HEK293 (cell line): Measurements from ENCODE around the gene ADAMTS12.

Source experiments
- CTCF ChIA-PET: fragments of 350-600 bp; formaldehyde crosslinking; extraction: SDS; loops from one replicate; lab custom pipeline; 2021; ENCODE audit warnings: antibody characterized with exemption; lab: Yijun Ruan, JAX
- POLR2A ChIA-PET: fragments of 300-600 bp; formaldehyde crosslinking; extraction: SDS; loops from one replicate; lab custom pipeline; 2020; ENCODE audit warnings: antibody characterized with exemption, inconsistent platforms; lab: Yijun Ruan, JAX
- H3K27ac ChIP-seq: fragments of 200-500 bp; sonication (Bioruptor generic); 2 replicates; pipeline ENCODE4 v1.5.1; 2014; ENCODE audit warnings: low read depth, low read length, control low read depth, inconsistent platforms; ENCODE audit errors: extremely low read depth
- H3K36me3 ChIP-seq, 2 experiments: fragments of 200-500 bp in 1 of 2; sonication (Bioruptor generic) in 1 of 2; 1 replicate in 1 of 2; 2 replicates in 1 of 2; pipeline ENCODE4 v1.5.1; 2014 to 2017; ENCODE audit warnings: inconsistent platforms in 2 of 2, low read length in 2 of 2; ENCODE audit not compliant: control insufficient read depth in 2 of 2, insufficient read depth in 1 of 2
- H3K4me1 ChIP-seq: fragments of 200-500 bp; sonication (Bioruptor generic); 2 replicates; pipeline ENCODE4 v1.5.1; 2014; ENCODE audit warnings: mild to moderate bottlenecking, low read length, inconsistent platforms; ENCODE audit not compliant: control insufficient read depth, insufficient read depth
- H3K4me3 ChIP-seq: 2 replicates; pipeline ENCODE4 v1.5.1; 2011; ENCODE audit warnings: low read depth, mild to moderate bottlenecking, control low read depth, low read length, moderate library complexity
- H3K9me3 ChIP-seq: fragments of 200-500 bp; sonication (Bioruptor generic); 2 replicates; pipeline ENCODE4 v1.5.1; 2014; ENCODE audit warnings: low read depth, low read length, inconsistent platforms; ENCODE audit not compliant: control insufficient read depth, insufficient read depth
- BCL11B ChIP-seq: fragments of 450-650 bp; formaldehyde crosslinking; IDR thresholded peaks from 2 replicates; pipeline ENCODE4 v1.5.1; 2016; ENCODE audit warnings: low read depth, missing biosample characterization, missing genetic modification characterization
- GLI4 ChIP-seq: fragments of 450-650 bp; formaldehyde crosslinking; IDR thresholded peaks from 2 replicates; pipeline ENCODE4 v1.5.1; 2016; ENCODE audit warnings: missing biosample characterization, missing genetic modification characterization
- MZF1 ChIP-seq: fragments of 450-650 bp; formaldehyde crosslinking; IDR thresholded peaks from 2 replicates; pipeline ENCODE4 v1.5.1; 2017; ENCODE audit warnings: missing biosample characterization, missing genetic modification characterization, borderline replicate concordance
- OSR2 ChIP-seq: fragments of 450-650 bp; formaldehyde crosslinking; IDR thresholded peaks from 2 replicates; pipeline ENCODE4 v1.5.1; 2016; ENCODE audit warnings: missing biosample characterization, missing genetic modification characterization
- SALL2 ChIP-seq: fragments of 450-650 bp; formaldehyde crosslinking; IDR thresholded peaks from 2 replicates; pipeline ENCODE4 v1.5.0; 2017; ENCODE audit warnings: missing biosample characterization, mild to moderate bottlenecking, missing genetic modification characterization, borderline replicate concordance
- ZBTB20 ChIP-seq: fragments of 450-650 bp; formaldehyde crosslinking; IDR thresholded peaks from 2 replicates; pipeline ENCODE4 v1.5.1; 2016; ENCODE audit warnings: missing biosample characterization, missing genetic modification characterization
- ZEB2 ChIP-seq: fragments of 450-650 bp; formaldehyde crosslinking; IDR thresholded peaks from 2 replicates; pipeline ENCODE4 v1.5.1; 2016; ENCODE audit warnings: missing biosample characterization, missing genetic modification characterization
- ZFP41 ChIP-seq: fragments of 450-650 bp; formaldehyde crosslinking; IDR thresholded peaks from 2 replicates; pipeline ENCODE4 v1.5.1; 2016; ENCODE audit warnings: missing biosample characterization, missing genetic modification characterization, borderline replicate concordance
- ZNF157 ChIP-seq: fragments of 450-650 bp; formaldehyde crosslinking; IDR thresholded peaks from 2 replicates; pipeline ENCODE4 v1.5.1; 2016; ENCODE audit warnings: missing biosample characterization, missing genetic modification characterization
- ZNF24 ChIP-seq: fragments of 450-650 bp; formaldehyde crosslinking; IDR thresholded peaks from 2 replicates; pipeline ENCODE4 v1.5.1; 2016; ENCODE audit warnings: missing biosample characterization, missing genetic modification characterization
- ZNF335 ChIP-seq: fragments of 450-650 bp; formaldehyde crosslinking; conservative IDR thresholded peaks from 2 replicates; pipeline ENCODE4 v1.5.1; 2016; ENCODE audit warnings: missing biosample characterization, missing genetic modification characterization
- ZNF354C ChIP-seq: fragments of 450-650 bp; formaldehyde crosslinking; IDR thresholded peaks from 2 replicates; pipeline ENCODE4 v1.5.1; 2016; ENCODE audit warnings: missing biosample characterization, missing genetic modification characterization, low read depth, borderline replicate concordance
- ZNF510 ChIP-seq: fragments of 450-650 bp; formaldehyde crosslinking; IDR thresholded peaks from 2 replicates; pipeline ENCODE4 v1.5.1; 2018; ENCODE audit warnings: mild to moderate bottlenecking, missing genetic modification characterization, missing biosample characterization; ENCODE audit not compliant: insufficient replicate concordance
- ZNF514 ChIP-seq: fragments of 450-650 bp; formaldehyde crosslinking; IDR thresholded peaks from 2 replicates; pipeline ENCODE4 v1.5.1; 2016; ENCODE audit warnings: missing biosample characterization, missing genetic modification characterization
- ZNF555 ChIP-seq: fragments of 450-650 bp; formaldehyde crosslinking; conservative IDR thresholded peaks from 2 replicates; pipeline ENCODE4 v1.5.1; 2017; ENCODE audit warnings: missing biosample characterization, mild to moderate bottlenecking, missing genetic modification characterization, inconsistent platforms
- ZNF610 ChIP-seq: fragments of 450-650 bp; formaldehyde crosslinking; IDR thresholded peaks from 2 replicates; pipeline ENCODE4 v1.5.1; 2016; ENCODE audit warnings: missing biosample characterization, missing genetic modification characterization, borderline replicate concordance
- ZNF629 ChIP-seq: fragments of 450-650 bp; formaldehyde crosslinking; IDR thresholded peaks from 2 replicates; pipeline ENCODE4 v1.5.1; 2017; ENCODE audit warnings: missing biosample characterization, missing genetic modification characterization
- ZNF664 ChIP-seq: fragments of 450-650 bp; formaldehyde crosslinking; IDR thresholded peaks from 2 replicates; pipeline ENCODE4 v1.5.1; 2016; ENCODE audit warnings: missing biosample characterization, missing genetic modification characterization
- ZNF777 ChIP-seq: fragments of 450-650 bp; formaldehyde crosslinking; IDR thresholded peaks from 2 replicates; pipeline ENCODE4 v1.5.1; 2017; ENCODE audit warnings: missing biosample characterization, missing genetic modification characterization, borderline replicate concordance
- ZNF785 ChIP-seq: fragments of 450-650 bp; formaldehyde crosslinking; IDR thresholded peaks from 2 replicates; pipeline ENCODE4 v1.5.1; 2016; ENCODE audit warnings: missing biosample characterization, missing genetic modification characterization
- TF ChIP-seq, protein P1 (sequence below): fragments of 450-650 bp; IDR thresholded peaks from 2 replicates; pipeline ENCODE4 v1.5.1; 2018; ENCODE audit warnings: missing biosample characterization, missing genetic modification characterization
- TF ChIP-seq, protein P2 (sequence below): fragments of 450-650 bp; formaldehyde crosslinking; optimal IDR thresholded peaks from 2 replicates; pipeline ENCODE3; 2016; ENCODE audit warnings: missing biosample characterization, mild to moderate bottlenecking, missing genetic modification characterization
- TF ChIP-seq, protein P3 (sequence below): fragments of 450-650 bp; formaldehyde crosslinking; IDR thresholded peaks from 2 replicates; pipeline ENCODE4 v1.5.1; 2016; ENCODE audit warnings: missing biosample characterization, missing genetic modification characterization, low read depth
- TF ChIP-seq, protein P4 (sequence below): fragments of 450-650 bp; formaldehyde crosslinking; IDR thresholded peaks from 2 replicates; pipeline ENCODE4 v1.5.1; 2017; ENCODE audit warnings: missing biosample characterization, missing genetic modification characterization

ADAMTS12 gene

DNA sequence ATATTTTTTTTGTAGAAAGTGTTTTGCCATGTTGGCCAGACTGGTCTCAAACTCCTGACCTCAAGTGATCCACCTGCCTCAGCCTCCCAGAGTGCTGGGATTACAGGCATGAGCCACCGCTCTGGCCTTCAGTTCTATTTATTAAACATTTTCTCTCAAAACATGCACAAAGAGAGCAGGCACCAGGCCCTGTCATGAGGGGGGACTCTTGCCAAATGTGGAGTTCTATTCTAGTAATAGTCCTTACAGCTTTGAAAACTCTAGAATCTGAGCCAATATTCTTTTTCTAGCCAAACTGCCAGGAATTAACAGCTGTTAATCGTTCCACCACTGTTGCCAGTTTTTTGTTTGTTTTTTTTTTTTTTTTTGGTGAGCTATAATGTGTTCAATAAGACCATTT lies 326.5 kb downstream of the ADAMTS12 start (continued):
- TF ChIP-seq ZNF354C: no peak
- no peak for TF ChIP-seq OSR2 (tag by site-specific recombination)
- no peak for TF ChIP-seq ZBTB20 (tag by site-specific recombination)
- no peak for TF ChIP-seq BCL11B (tag by site-specific recombination)
- TF ChIP-seq ZNF777 (tag by site-specific recombination): no peak
- TF ChIP-seq, all 188 proteins: peak for 0

DNA sequence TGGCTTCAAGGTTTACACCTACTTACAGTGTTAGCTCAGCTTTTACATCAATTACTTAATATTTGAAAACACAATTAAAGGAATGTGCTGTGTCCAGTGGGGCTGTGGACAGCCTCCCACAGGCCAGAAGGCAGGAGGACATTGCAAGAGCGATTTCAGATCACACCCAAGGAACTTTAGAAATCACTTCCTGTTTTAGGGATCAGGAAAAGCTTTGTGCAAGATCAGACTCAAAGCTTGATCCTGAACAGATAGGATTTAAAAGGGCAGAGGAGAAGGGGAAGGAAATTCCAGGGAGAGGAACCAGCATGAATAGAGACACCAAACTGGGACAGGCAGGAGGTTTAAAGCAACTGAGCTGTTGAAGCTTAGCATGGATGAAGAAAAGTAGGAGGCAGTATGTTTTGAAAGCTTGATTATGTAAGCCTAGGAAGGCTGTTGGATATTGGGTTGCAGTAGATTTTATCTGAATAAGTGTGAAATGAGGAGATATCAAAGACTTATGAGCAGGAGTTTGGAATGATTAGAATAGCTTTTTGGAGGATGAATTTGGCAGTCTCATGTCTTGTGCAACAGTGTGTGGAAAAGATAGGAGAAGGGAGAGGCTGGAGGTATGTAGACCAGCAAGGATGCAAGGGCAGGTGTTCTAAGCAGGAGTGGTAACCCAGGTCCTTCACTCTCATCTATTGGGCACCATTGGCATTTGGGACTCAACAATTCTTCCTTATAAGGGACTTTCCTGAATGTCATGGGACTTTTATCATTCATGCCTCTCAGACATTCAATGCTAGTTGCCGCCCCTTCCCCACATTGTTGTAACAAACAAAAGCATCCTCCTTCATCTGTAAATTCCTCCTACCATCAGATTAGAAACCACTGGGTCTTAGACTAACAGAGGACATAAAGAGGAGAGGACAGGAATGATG lies 327.5 kb downstream of the ADAMTS12 start:
- no peaks in the 10 kb centered on the region for H3K9me3 ChIP-seq
- ChIA-PET POLR2A (no interaction called here), CTCF (interaction anchor here (0.6 to 3.1 kb wide), 3 partner anchors 16 to 57 kb away, joined by 3 to 11 read pairs (median 3); no protein-coding TSS in a partner anchor)
- H3K4me1 ChIP-seq: no peaks in the 10 kb centered on the region
- H3K36me3 ChIP-seq: no peaks in the 10 kb centered on the region
- no peak overlapping the region for H3K4me3 ChIP-seq
- H3K27ac ChIP-seq: no peak overlapping the region
- no peak for TF ChIP-seq ZNF610
- TF ChIP-seq ZFP41: no peak
- TF ChIP-seq ZNF24 (tag by site-specific recombination): no peak
- TF ChIP-seq ZEB2 (tag by site-specific recombination): no peak
- no peak for TF ChIP-seq ZNF335 (tag by site-specific recombination)
- no peak for TF ChIP-seq ZNF510 (tag by site-specific recombination)
- no peak for TF ChIP-seq ZNF664
- no peak for TF ChIP-seq ZNF514 (tag by site-specific recombination)
- TF ChIP-seq, protein P1, sequence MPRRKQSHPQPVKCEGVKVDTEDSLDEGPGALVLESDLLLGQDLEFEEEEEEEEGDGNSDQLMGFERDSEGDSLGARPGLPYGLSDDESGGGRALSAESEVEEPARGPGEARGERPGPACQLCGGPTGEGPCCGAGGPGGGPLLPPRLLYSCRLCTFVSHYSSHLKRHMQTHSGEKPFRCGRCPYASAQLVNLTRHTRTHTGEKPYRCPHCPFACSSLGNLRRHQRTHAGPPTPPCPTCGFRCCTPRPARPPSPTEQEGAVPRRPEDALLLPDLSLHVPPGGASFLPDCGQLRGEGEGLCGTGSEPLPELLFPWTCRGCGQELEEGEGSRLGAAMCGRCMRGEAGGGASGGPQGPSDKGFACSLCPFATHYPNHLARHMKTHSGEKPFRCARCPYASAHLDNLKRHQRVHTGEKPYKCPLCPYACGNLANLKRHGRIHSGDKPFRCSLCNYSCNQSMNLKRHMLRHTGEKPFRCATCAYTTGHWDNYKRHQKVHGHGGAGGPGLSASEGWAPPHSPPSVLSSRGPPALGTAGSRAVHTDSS (tag by site-specific recombination): no peak
- no peak for TF ChIP-seq SALL2 (tag by site-specific recombination)
- TF ChIP-seq, protein P2, sequence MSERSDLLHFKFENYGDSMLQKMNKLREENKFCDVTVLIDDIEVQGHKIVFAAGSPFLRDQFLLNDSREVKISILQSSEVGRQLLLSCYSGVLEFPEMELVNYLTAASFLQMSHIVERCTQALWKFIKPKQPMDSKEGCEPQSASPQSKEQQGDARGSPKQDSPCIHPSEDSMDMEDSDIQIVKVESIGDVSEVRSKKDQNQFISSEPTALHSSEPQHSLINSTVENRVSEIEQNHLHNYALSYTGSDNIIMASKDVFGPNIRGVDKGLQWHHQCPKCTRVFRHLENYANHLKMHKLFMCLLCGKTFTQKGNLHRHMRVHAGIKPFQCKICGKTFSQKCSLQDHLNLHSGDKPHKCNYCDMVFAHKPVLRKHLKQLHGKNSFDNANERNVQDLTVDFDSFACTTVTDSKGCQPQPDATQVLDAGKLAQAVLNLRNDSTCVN (tag by site-specific recombination): no peak
- TF ChIP-seq ZNF555 (tag by site-specific recombination): no peak
- no peak for TF ChIP-seq ZNF629 (tag by site-specific recombination)
- TF ChIP-seq ZNF157 (tag by site-specific recombination): no peak
- no peak for TF ChIP-seq MZF1 (tag by site-specific recombination)
- TF ChIP-seq, protein P3, sequence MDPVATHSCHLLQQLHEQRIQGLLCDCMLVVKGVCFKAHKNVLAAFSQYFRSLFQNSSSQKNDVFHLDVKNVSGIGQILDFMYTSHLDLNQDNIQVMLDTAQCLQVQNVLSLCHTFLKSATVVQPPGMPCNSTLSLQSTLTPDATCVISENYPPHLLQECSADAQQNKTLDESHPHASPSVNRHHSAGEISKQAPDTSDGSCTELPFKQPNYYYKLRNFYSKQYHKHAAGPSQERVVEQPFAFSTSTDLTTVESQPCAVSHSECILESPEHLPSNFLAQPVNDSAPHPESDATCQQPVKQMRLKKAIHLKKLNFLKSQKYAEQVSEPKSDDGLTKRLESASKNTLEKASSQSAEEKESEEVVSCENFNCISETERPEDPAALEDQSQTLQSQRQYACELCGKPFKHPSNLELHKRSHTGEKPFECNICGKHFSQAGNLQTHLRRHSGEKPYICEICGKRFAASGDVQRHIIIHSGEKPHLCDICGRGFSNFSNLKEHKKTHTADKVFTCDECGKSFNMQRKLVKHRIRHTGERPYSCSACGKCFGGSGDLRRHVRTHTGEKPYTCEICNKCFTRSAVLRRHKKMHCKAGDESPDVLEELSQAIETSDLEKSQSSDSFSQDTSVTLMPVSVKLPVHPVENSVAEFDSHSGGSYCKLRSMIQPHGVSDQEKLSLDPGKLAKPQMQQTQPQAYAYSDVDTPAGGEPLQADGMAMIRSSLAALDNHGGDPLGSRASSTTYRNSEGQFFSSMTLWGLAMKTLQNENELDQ (tag by site-specific recombination): no peak
- TF ChIP-seq, protein P4, sequence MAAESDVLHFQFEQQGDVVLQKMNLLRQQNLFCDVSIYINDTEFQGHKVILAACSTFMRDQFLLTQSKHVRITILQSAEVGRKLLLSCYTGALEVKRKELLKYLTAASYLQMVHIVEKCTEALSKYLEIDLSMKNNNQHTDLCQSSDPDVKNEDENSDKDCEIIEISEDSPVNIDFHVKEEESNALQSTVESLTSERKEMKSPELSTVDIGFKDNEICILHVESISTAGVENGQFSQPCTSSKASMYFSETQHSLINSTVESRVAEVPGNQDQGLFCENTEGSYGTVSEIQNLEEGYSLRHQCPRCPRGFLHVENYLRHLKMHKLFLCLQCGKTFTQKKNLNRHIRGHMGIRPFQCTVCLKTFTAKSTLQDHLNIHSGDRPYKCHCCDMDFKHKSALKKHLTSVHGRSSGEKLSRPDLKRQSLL (tag by site-specific recombination): no peak
- no peak for TF ChIP-seq ZNF785
- TF ChIP-seq GLI4: no peak
